OCI-LY3 (cell line): ENCODE results near the gene DEFB123.

ENCODE experiments used
- H2AFZ ChIP-seq: fragments of 200-600, 300-600 bp; shearing (Covaris generic); 2 replicates; pipeline ENCODE4 v1.6.0; 2014; ENCODE audit warnings: antibody characterized with exemption, low read depth, low read length
- H3K27ac ChIP-seq: fragments of 200-600, 300-600 bp; sonication (generic); 2 replicates; pipeline ENCODE4 v1.5.1; 2014; ENCODE audit warnings: mild to moderate bottlenecking, low read length, moderate library complexity, mixed read lengths
- H3K27me3 ChIP-seq: fragments of 200-600, 300-600 bp; sonication (generic); 2 replicates; pipeline ENCODE4 v1.6.1; 2014; ENCODE audit warnings: low read depth, low read length, mixed read lengths
- H3K36me3 ChIP-seq: fragments of 200-600, 300-600 bp; sonication (generic); replicated peaks from 2 replicates; pipeline ENCODE3; 2014; ENCODE audit warnings: low read depth, low read length, mixed read lengths
- H3K4me1 ChIP-seq: fragments of 300-600, 200-600 bp; sonication (generic); 2 replicates; pipeline ENCODE4 v1.6.1; 2014; ENCODE audit warnings: low read length, mixed read lengths
- H3K4me2 ChIP-seq: fragments of 200-600, 300-600 bp; sonication (generic); 2 replicates; pipeline ENCODE4 v1.6.1; 2014; ENCODE audit warnings: low read length, mixed read lengths
- H3K4me3 ChIP-seq: fragments of 300-600, 200-600 bp; sonication (generic); 2 replicates; pipeline ENCODE4 v1.5.1; 2014; ENCODE audit warnings: antibody characterized with exemption, mild to moderate bottlenecking, low read length, moderate library complexity
- H3K79me2 ChIP-seq: fragments of 300-600, 200-600 bp; shearing (Covaris generic); 2 replicates; pipeline ENCODE4 v1.6.1; 2014; ENCODE audit warnings: mild to moderate bottlenecking, low read length, mixed read lengths
- H3K9ac ChIP-seq: fragments of 300-600, 200-600 bp; shearing (Covaris generic); 2 replicates; pipeline ENCODE4 v1.6.0; 2014; ENCODE audit warnings: mild to moderate bottlenecking, low read length, moderate library complexity
- H3K9me3 ChIP-seq: fragments of 200-600, 300-600 bp; shearing (Covaris generic); 2 replicates; pipeline ENCODE4 v1.6.1; 2014; ENCODE audit warnings: low read length, mixed read lengths; ENCODE audit not compliant: insufficient read depth
- H4K20me1 ChIP-seq: fragments of 200-600, 300-600 bp; sonication (generic); 2 replicates; pipeline ENCODE4 v1.6.1; 2016; ENCODE audit warnings: low read length, mixed read lengths; ENCODE audit not compliant: insufficient read depth
- EZH2phosphoT487 ChIP-seq: fragments of 200-600 bp; shearing (Covaris generic); IDR thresholded peaks from 2 replicates; pipeline ENCODE4 v1.6.1; 2018; ENCODE audit warnings: antibody characterized with exemption, mixed run types, low read depth
- TF ChIP-seq, protein P1 (sequence below): fragments of 200-600, 300-600 bp; sonication (generic); IDR thresholded peaks from 2 replicates; pipeline ENCODE4 v1.5.1; 2014; ENCODE audit warnings: antibody characterized with exemption, low read length, low read depth

DEFB123 gene

DNA sequence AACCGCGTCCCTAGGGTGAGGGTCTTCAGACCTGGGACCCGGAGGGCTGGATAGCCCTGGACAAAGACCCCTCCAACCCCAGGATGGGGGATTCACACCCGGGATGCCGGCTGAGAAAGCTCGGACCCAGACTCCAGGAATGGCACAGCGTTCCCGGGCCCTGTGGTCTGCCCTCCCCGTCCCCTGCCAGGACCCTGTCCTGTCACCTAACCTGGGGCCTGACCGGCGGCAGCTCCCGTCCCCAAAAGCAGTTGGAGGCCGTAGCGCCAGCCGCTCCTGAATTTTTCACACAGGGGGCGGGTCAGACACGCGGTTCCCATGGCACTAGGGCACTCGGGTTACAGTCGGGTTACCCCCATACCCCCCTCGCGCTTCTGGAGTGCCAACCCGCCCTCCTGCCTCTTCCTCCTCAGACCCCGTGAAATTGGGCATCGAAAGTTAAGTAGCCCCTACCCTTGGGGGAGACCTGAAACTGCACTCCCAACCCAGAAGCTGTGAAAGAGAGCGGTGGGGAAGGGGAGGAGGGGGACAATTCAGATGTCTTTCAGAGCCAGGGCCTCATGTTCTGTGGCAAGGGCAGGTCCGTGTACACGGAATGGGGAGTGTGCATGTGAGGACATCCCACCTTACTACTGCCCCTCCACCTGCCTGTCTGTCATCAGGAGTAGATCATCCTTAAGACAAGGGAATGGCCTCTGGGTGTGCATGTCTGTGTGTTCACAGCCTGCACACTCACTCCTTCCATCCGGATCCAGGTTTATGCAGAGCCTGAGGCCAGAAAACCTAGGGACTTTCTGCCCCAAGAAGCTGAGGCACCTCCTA lies 35.3 kb downstream of the DEFB123 start:
- H2AFZ ChIP-seq: no peak overlapping the region
- no peaks in the 10 kb centered on the region for H3K27me3 ChIP-seq
- H3K4me1 ChIP-seq: peaks cover 16% of the 10 kb centered on the region
- TF ChIP-seq, protein P1, sequence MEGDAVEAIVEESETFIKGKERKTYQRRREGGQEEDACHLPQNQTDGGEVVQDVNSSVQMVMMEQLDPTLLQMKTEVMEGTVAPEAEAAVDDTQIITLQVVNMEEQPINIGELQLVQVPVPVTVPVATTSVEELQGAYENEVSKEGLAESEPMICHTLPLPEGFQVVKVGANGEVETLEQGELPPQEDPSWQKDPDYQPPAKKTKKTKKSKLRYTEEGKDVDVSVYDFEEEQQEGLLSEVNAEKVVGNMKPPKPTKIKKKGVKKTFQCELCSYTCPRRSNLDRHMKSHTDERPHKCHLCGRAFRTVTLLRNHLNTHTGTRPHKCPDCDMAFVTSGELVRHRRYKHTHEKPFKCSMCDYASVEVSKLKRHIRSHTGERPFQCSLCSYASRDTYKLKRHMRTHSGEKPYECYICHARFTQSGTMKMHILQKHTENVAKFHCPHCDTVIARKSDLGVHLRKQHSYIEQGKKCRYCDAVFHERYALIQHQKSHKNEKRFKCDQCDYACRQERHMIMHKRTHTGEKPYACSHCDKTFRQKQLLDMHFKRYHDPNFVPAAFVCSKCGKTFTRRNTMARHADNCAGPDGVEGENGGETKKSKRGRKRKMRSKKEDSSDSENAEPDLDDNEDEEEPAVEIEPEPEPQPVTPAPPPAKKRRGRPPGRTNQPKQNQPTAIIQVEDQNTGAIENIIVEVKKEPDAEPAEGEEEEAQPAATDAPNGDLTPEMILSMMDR: no peak
- no peak for TF ChIP-seq EZH2phosphoT487
- no peaks in the 10 kb centered on the region for H3K36me3 ChIP-seq
- no peak overlapping the region for H3K27ac ChIP-seq
- H3K9me3 ChIP-seq: no peaks in the 10 kb centered on the region
- H3K4me3 ChIP-seq: no peak overlapping the region
- H4K20me1 ChIP-seq: no peaks in the 10 kb centered on the region
- H3K79me2 ChIP-seq: no peaks in the 10 kb centered on the region
- H3K9ac ChIP-seq: no peak overlapping the region
- no peak overlapping the region for H3K4me2 ChIP-seq

- Histone ChIP-seq H3K36me3 (no peaks in the 10 kb centered on the region), H2AFZ (no peak overlapping the region), H4K20me1 (no peaks in the 10 kb centered on the region), H3K27me3 (no peaks in the 10 kb centered on the region), H3K79me2 (no peaks in the 10 kb centered on the region), H3K4me1 (peaks cover 16% of the 10 kb centered on the region), H3K9ac (no peak overlapping the region), H3K4me2 (no peak overlapping the region), H3K27ac (no peak overlapping the region), H3K9me3 (no peaks in the 10 kb centered on the region), H3K4me3 (no peak overlapping the region)
- TF ChIP-seq EZH2phosphoT487: no peak
- TF ChIP-seq, protein P1: no peak
These were observed 35.8 kb downstream of the DEFB123 start for GRCh38 chr20:31476294-31476585.

GRCh38 chr20:31476643-31477215 lies 36.3 kb downstream of the DEFB123 start:
- H3K9ac ChIP-seq: no peak overlapping the region
- H2AFZ ChIP-seq: no peak overlapping the region
- no peak overlapping the region for H3K27ac ChIP-seq
- peaks cover 16% of the 10 kb centered on the region for H3K4me1 ChIP-seq
- no peaks in the 10 kb centered on the region for H3K9me3 ChIP-seq
- no peaks in the 10 kb centered on the region for H4K20me1 ChIP-seq
- TF ChIP-seq, protein P1: no peak
- no peak for TF ChIP-seq EZH2phosphoT487
- no peaks in the 10 kb centered on the region for H3K36me3 ChIP-seq
- no peak overlapping the region for H3K4me3 ChIP-seq
- no peaks in the 10 kb centered on the region for H3K79me2 ChIP-seq
- no peak overlapping the region for H3K4me2 ChIP-seq
- H3K27me3 ChIP-seq: no peaks in the 10 kb centered on the region

DNA sequence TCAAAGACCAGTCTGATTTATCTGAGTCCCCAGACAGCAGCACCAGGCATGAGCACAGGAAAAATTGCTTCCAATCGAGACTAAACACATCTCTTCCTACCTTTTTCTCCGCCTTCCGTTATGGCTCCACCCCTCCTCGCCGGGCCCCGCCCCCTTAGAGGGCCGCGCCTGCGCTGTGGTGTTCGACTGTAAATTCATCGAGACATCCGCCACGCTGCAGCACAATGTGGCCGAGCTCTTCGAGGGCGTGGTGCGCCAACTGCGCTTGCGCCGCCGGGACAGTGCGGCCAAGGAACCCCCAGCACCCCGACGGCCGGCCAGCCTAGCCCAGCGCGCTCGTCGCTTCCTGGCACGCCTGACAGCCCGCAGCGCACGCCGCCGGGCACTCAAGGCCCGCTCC lies 43.6 kb downstream of the DEFB123 start:
- no peak for TF ChIP-seq EZH2phosphoT487
- TF ChIP-seq, protein P1: no peak
- Histone ChIP-seq H3K9me3 (no peaks in the 10 kb centered on the region), H3K4me1 (no peaks in the 10 kb centered on the region), H3K9ac (no peak overlapping the region), H3K36me3 (no peaks in the 10 kb centered on the region), H3K79me2 (no peaks in the 10 kb centered on the region), H3K27ac (no peak overlapping the region), H3K4me3 (no peak overlapping the region), H3K27me3 (no peaks in the 10 kb centered on the region), H4K20me1 (no peaks in the 10 kb centered on the region), H3K4me2 (no peak overlapping the region), H2AFZ (no peak overlapping the region)
